HepG2 (cell line): ENCODE data around the gene MEA1. TPM values are rescaled to one million over a fixed set of nuclear protein-coding genes. Genes with fewer than 3 reads are reported as not detected.

ENCODE experiments used
- GTF2F1 ChIP-seq: fragments of 150-350 bp; IDR thresholded peaks from 2 replicates; pipeline ENCODE4 v1.6.1; 2014; ENCODE audit warnings: low read length
- HNF1A ChIP-seq, 2 experiments: sonication (generic) in 1 of 2; formaldehyde crosslinking in 1 of 2; IDR thresholded peaks; 2 replicates each; pipeline versions ENCODE4 v1.4.0 to v1.6.1; 2016 to 2020; ENCODE audit warnings: borderline replicate concordance in 1 of 2, low read depth in 1 of 2, mild to moderate bottlenecking in 1 of 2, missing genetic modification reagents in 1 of 2
- KDM5A ChIP-seq: fragments of 200-600 bp; sonication (generic); IDR thresholded peaks from 2 replicates; pipeline ENCODE4 v1.7.0; 2018; ENCODE audit warnings: antibody characterized with exemption, mild to moderate bottlenecking, low read length, borderline replicate concordance
- MAFF ChIP-seq: IDR thresholded peaks from 2 replicates; pipeline ENCODE4 v1.6.1; 2011; ENCODE audit warnings: low read depth, low read length, improper control_type of control experiment
- NFYC ChIP-seq: IDR thresholded peaks from 2 replicates; pipeline ENCODE4 v1.6.1; 2016; ENCODE audit warnings: missing genetic modification reagents, missing compliant biosample characterization
- NKX3-1 ChIP-seq: sonication (generic); formaldehyde crosslinking; IDR thresholded peaks from 2 replicates; pipeline ENCODE4 v1.5.0; 2020; ENCODE audit warnings: missing genetic modification reagents
- PCBP2 ChIP-seq: fragments of 200-400 bp; formaldehyde crosslinking; optimal IDR thresholded peaks from 2 replicates; pipeline ENCODE3; 2018; ENCODE audit warnings: low read length, low read depth; ENCODE audit not compliant: poor library complexity, severe bottlenecking
- ZNF569 ChIP-seq: sonication (generic); formaldehyde crosslinking; IDR thresholded peaks from 2 replicates; pipeline ENCODE4 v1.5.0; 2020; ENCODE audit warnings: mild to moderate bottlenecking, missing genetic modification reagents, moderate library complexity, borderline replicate concordance
- ZNF672 ChIP-seq: sonication (generic); formaldehyde crosslinking; IDR thresholded peaks from 2 replicates; pipeline ENCODE4 v1.8.1; 2022; ENCODE audit warnings: missing genetic modification reagents
- ZNF720 ChIP-seq: sonication (generic); formaldehyde crosslinking; IDR thresholded peaks from 2 replicates; pipeline ENCODE4 v1.4.0; 2020; ENCODE audit warnings: missing genetic modification reagents
- ZNF747 ChIP-seq: sonication (generic); formaldehyde crosslinking; IDR thresholded peaks from 2 replicates; pipeline ENCODE4 v1.8.1; 2023; ENCODE audit warnings: missing genetic modification reagents, mild to moderate bottlenecking, borderline replicate concordance
- polyA plus RNA-seq, 8 experiments: library from polyadenylated mRNA; depleted of rRNA in 3 of 8; stranded (reverse) in 7 of 8; unstranded in 1 of 8; fragments of >200 nt; fragmentation: Illumina TruSeq in 4 of 8; extraction: Trizol in 4 of 8; gene quantifications; 2 replicates each; pipeline versions ENCODE4 v1.2.1 to v1.2.3, GENCODE V29; 2011 to 2016; ENCODE audit warnings: low read depth in 4 of 8, missing spikeins in 1 of 8, mixed read lengths in 1 of 8; ENCODE audit not compliant: insufficient read depth in 1 of 8
- total RNA-seq, 5 experiments: library from RNA; depleted of rRNA; stranded (reverse); fragments of >200 nt; fragmentation: Illumina TruSeq; extraction: Trizol; gene quantifications; 2 replicates each; pipeline ENCODE4 v1.2.3, GENCODE V29; 2016; ENCODE audit warnings: low read depth in 1 of 5
- TF ChIP-seq, protein P1 (sequence below): sonication (generic); formaldehyde crosslinking; IDR thresholded peaks from 2 replicates; pipeline ENCODE4 v1.4.0; 2020; ENCODE audit warnings: mild to moderate bottlenecking, low read depth, missing genetic modification reagents
- TF ChIP-seq, protein P2 (sequence below): sonication (generic); formaldehyde crosslinking; IDR thresholded peaks from 2 replicates; pipeline ENCODE4 v1.4.0; 2020; ENCODE audit warnings: missing genetic modification reagents, borderline replicate concordance
- TF ChIP-seq, protein P3 (sequence below): sonication (generic); formaldehyde crosslinking; IDR thresholded peaks from 2 replicates; pipeline ENCODE4 v1.4.0; 2020; ENCODE audit warnings: mild to moderate bottlenecking, missing genetic modification reagents, borderline replicate concordance

MEA1 gene
- total and polyA plus RNA-seq, 2 of the 13 experiments (the other 11 are each of a cell fraction or from before 2014, with no cell fraction given): 75.6 to 86.2 TPM

GRCh38 chr6:43059168-43060033 is 45.7 kb upstream of the MEA1 start, which contains the start of the genes KLC4 and MRPL2 (continued):
- TF ChIP-seq, protein P1, sequence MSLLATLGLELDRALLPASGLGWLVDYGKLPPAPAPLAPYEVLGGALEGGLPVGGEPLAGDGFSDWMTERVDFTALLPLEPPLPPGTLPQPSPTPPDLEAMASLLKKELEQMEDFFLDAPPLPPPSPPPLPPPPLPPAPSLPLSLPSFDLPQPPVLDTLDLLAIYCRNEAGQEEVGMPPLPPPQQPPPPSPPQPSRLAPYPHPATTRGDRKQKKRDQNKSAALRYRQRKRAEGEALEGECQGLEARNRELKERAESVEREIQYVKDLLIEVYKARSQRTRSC (CRISPR knock-in tag): no peak
- TF ChIP-seq MAFF (no peak), NFYC (CRISPR knock-in tag) (peak; percentile 84), GTF2F1 (no peak), ZNF720 (no peak), ZNF569 (CRISPR knock-in tag) (no peak), HNF1A (IDR thresholded peaks at IDR 0.05; ENCODE audit: low read depth) (no peak; the same call in 1 of the 2 replicates), HNF1A (CRISPR knock-in tag; IDR thresholded peaks at IDR 0.05; ENCODE audit: borderline replicate concordance) (peak; percentile 40), KDM5A (peak; percentile 99), ZNF672 (no peak), ZNF747 (no peak), PCBP2 (no peak), NKX3-1 (CRISPR knock-in tag) (peak; percentile 59; the same call in 1 of the 2 replicates)
- TF ChIP-seq, protein P2, sequence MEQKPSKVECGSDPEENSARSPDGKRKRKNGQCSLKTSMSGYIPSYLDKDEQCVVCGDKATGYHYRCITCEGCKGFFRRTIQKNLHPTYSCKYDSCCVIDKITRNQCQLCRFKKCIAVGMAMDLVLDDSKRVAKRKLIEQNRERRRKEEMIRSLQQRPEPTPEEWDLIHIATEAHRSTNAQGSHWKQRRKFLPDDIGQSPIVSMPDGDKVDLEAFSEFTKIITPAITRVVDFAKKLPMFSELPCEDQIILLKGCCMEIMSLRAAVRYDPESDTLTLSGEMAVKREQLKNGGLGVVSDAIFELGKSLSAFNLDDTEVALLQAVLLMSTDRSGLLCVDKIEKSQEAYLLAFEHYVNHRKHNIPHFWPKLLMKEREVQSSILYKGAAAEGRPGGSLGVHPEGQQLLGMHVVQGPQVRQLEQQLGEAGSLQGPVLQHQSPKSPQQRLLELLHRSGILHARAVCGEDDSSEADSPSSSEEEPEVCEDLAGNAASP (CRISPR knock-in tag): peak; percentile 48; the same call in 1 of the 2 replicates
- TF ChIP-seq, protein P3, sequence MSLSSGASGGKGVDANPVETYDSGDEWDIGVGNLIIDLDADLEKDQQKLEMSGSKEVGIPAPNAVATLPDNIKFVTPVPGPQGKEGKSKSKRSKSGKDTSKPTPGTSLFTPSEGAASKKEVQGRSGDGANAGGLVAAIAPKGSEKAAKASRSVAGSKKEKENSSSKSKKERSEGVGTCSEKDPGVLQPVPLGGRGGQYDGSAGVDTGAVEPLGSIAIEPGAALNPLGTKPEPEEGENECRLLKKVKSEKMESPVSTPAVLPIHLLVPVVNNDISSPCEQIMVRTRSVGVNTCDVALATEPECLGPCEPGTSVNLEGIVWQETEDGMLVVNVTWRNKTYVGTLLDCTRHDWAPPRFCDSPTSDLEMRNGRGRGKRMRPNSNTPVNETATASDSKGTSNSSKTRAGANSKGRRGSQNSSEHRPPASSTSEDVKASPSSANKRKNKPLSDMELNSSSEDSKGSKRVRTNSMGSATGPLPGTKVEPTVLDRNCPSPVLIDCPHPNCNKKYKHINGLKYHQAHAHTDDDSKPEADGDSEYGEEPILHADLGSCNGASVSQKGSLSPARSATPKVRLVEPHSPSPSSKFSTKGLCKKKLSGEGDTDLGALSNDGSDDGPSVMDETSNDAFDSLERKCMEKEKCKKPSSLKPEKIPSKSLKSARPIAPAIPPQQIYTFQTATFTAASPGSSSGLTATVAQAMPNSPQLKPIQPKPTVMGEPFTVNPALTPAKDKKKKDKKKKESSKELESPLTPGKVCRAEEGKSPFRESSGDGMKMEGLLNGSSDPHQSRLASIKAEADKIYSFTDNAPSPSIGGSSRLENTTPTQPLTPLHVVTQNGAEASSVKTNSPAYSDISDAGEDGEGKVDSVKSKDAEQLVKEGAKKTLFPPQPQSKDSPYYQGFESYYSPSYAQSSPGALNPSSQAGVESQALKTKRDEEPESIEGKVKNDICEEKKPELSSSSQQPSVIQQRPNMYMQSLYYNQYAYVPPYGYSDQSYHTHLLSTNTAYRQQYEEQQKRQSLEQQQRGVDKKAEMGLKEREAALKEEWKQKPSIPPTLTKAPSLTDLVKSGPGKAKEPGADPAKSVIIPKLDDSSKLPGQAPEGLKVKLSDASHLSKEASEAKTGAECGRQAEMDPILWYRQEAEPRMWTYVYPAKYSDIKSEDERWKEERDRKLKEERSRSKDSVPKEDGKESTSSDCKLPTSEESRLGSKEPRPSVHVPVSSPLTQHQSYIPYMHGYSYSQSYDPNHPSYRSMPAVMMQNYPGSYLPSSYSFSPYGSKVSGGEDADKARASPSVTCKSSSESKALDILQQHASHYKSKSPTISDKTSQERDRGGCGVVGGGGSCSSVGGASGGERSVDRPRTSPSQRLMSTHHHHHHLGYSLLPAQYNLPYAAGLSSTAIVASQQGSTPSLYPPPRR (CRISPR knock-in tag): 0 out of 2 replicates have a peak, but pooled peaks have one; percentile 11
- TF ChIP-seq, all 625 proteins: peak for 260
